SK-N-SH treated with all-trans-retinoic acid at 6 μM for 48 hours (cell line): ENCODE results near the gene NFIX.

Experiments
- ATAC-seq: fragments of 200-7000 bp; cut with Tn5 transposase; 3 replicates; pipeline ENCODE4 v1.9.1; 2020; ENCODE audit warnings: mild to moderate bottlenecking, moderate library complexity
- ARNTL ChIP-seq: fragments of 450-650 bp; formaldehyde crosslinking; IDR thresholded peaks from 2 replicates; pipeline ENCODE4 v1.5.0; 2020; ENCODE audit warnings: low read depth, mild to moderate bottlenecking, moderate library complexity, borderline replicate concordance
- BACH2 ChIP-seq: fragments of 250-450 bp; sonication (Bioruptor Pico); IDR thresholded peaks from 2 replicates; pipeline ENCODE4 v1.9.0; 2021; ENCODE audit warnings: mild to moderate bottlenecking, borderline replicate concordance
- ESRRG ChIP-seq: fragments of 250-450 bp; sonication (Bioruptor Pico); IDR thresholded peaks from 2 replicates; pipeline ENCODE4 v1.6.1; 2021; ENCODE audit warnings: mild to moderate bottlenecking
- GLIS3 ChIP-seq: fragments of 250-450 bp; sonication (Bioruptor Pico); IDR thresholded peaks from 2 replicates; pipeline ENCODE4 v1.5.0; 2020; ENCODE audit warnings: mild to moderate bottlenecking, moderate library complexity
- OSR1 ChIP-seq: fragments of 250-450 bp; sonication (Bioruptor Pico); IDR thresholded peaks from 2 replicates; pipeline ENCODE4 v1.8.0; 2022; ENCODE audit warnings: moderate library complexity, mild to moderate bottlenecking, inconsistent platforms
- PPARA ChIP-seq: fragments of 250-450 bp; sonication (Bioruptor Pico); IDR thresholded peaks from 2 replicates; pipeline ENCODE4 v1.5.0; 2020; ENCODE audit warnings: mild to moderate bottlenecking, borderline replicate concordance
- RARB ChIP-seq: fragments of 250-450 bp; sonication (Bioruptor Pico); IDR thresholded peaks from 2 replicates; pipeline ENCODE4 v1.8.0; 2021; ENCODE audit warnings: mild to moderate bottlenecking, moderate library complexity
- SNAI2 ChIP-seq: fragments of 250-450 bp; sonication (Bioruptor Pico); IDR thresholded peaks from 2 replicates; pipeline ENCODE4 v1.5.0; 2020; ENCODE audit warnings: mild to moderate bottlenecking, moderate library complexity
- TCF4 ChIP-seq: fragments of 250-450 bp; sonication (Bioruptor Pico); IDR thresholded peaks from 2 replicates; pipeline ENCODE4 v1.8.0; 2021; ENCODE audit warnings: mild to moderate bottlenecking, moderate library complexity, borderline replicate concordance
- TOX ChIP-seq: fragments of 250-450 bp; sonication (Bioruptor Pico); IDR thresholded peaks from 2 replicates; pipeline ENCODE4 v1.8.0; 2021; ENCODE audit warnings: mild to moderate bottlenecking, moderate library complexity, borderline replicate concordance
- ZC3H10 ChIP-seq: fragments of 250-450 bp; sonication (Bioruptor Pico); IDR thresholded peaks from 2 replicates; pipeline ENCODE4 v1.5.1; 2021; ENCODE audit warnings: mild to moderate bottlenecking, moderate library complexity
- ZFP3 ChIP-seq: fragments of 250-450 bp; sonication (Bioruptor Pico); IDR thresholded peaks from 2 replicates; pipeline ENCODE4 v1.5.0; 2020; ENCODE audit warnings: mild to moderate bottlenecking, moderate library complexity
- ZFP30 ChIP-seq: fragments of 450-650 bp; formaldehyde crosslinking; IDR thresholded peaks from 2 replicates; pipeline ENCODE4 v1.5.0; 2022; ENCODE audit warnings: mild to moderate bottlenecking, moderate library complexity
- ZNF565 ChIP-seq: fragments of 450-650 bp; formaldehyde crosslinking; conservative IDR thresholded peaks from 2 replicates; pipeline ENCODE4 v1.5.0; 2020; ENCODE audit warnings: low read depth, mild to moderate bottlenecking, moderate library complexity
- ZNF8 ChIP-seq: fragments of 450-650 bp; formaldehyde crosslinking; IDR thresholded peaks from 2 replicates; pipeline ENCODE4 v1.5.0; 2020; ENCODE audit warnings: mild to moderate bottlenecking, moderate library complexity
- TF ChIP-seq, protein P1 (sequence below): fragments of 250-450 bp; sonication (Bioruptor Pico); IDR thresholded peaks from 2 replicates; pipeline ENCODE4 v1.8.0; 2020; ENCODE audit warnings: mild to moderate bottlenecking, moderate library complexity, borderline replicate concordance
- TF ChIP-seq, protein P2 (sequence below): fragments of 250-450 bp; sonication (Bioruptor Pico); IDR thresholded peaks from 2 replicates; pipeline ENCODE4 v1.5.1; 2020; ENCODE audit warnings: low read depth, mild to moderate bottlenecking, moderate library complexity
- TF ChIP-seq, protein P3 (sequence below): fragments of 250-450 bp; sonication (Bioruptor Pico); IDR thresholded peaks from 2 replicates; pipeline ENCODE4 v1.5.0; 2020; ENCODE audit warnings: mild to moderate bottlenecking, moderate library complexity
- TF ChIP-seq, protein P4 (sequence below): fragments of 250-450 bp; sonication (Bioruptor Pico); IDR thresholded peaks from 2 replicates; pipeline ENCODE4 v1.5.1; 2021; ENCODE audit warnings: mild to moderate bottlenecking, moderate library complexity
- TF ChIP-seq, protein P5 (sequence below): fragments of 250-450 bp; sonication (Bioruptor Pico); IDR thresholded peaks from 2 replicates; pipeline ENCODE4 v1.8.0; 2021; ENCODE audit warnings: low read depth, mild to moderate bottlenecking, moderate library complexity, borderline replicate concordance

NFIX gene

DNA sequence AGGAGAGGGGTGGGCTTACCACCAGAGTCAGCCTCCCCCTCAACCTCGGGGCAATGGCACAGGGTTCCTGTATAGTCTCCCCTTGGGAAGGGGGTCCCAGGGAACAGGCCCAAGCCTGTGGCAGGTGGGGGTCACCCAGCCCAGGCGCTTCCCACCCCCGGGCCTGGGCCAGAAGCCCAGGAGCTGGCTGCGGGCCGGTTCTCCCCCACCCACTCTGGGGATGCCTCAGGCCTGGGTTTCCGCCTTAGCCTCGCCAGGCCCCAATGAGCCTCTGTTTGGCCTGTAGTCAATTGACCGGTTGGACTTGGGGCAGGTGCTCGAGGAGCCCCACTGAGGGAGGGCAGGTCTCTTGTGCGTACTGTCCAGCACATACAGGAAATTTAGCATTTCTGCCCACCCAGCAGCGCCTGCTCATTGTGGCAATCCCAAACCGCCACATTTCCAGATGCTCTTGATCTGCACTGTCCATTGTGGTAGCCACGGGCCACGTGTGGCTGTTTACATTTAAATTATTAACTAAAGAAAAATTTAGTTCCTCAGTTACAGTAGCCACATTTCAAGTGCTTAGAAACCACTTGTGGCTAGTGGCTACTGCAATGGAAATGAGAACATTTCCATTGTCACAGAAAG is 97.4 kb downstream of the NFIX start (continued):
- TF ChIP-seq ZFP30 (CRISPR knock-in tag): no peak
- TF ChIP-seq SNAI2: no peak
- TF ChIP-seq, protein P1, sequence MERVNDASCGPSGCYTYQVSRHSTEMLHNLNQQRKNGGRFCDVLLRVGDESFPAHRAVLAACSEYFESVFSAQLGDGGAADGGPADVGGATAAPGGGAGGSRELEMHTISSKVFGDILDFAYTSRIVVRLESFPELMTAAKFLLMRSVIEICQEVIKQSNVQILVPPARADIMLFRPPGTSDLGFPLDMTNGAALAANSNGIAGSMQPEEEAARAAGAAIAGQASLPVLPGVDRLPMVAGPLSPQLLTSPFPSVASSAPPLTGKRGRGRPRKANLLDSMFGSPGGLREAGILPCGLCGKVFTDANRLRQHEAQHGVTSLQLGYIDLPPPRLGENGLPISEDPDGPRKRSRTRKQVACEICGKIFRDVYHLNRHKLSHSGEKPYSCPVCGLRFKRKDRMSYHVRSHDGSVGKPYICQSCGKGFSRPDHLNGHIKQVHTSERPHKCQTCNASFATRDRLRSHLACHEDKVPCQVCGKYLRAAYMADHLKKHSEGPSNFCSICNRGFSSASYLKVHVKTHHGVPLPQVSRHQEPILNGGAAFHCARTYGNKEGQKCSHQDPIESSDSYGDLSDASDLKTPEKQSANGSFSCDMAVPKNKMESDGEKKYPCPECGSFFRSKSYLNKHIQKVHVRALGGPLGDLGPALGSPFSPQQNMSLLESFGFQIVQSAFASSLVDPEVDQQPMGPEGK (CRISPR knock-in tag): no peak
- no peak for TF ChIP-seq ARNTL
- no peak for TF ChIP-seq OSR1 (CRISPR knock-in tag)
- no peak for TF ChIP-seq PPARA

DNA sequence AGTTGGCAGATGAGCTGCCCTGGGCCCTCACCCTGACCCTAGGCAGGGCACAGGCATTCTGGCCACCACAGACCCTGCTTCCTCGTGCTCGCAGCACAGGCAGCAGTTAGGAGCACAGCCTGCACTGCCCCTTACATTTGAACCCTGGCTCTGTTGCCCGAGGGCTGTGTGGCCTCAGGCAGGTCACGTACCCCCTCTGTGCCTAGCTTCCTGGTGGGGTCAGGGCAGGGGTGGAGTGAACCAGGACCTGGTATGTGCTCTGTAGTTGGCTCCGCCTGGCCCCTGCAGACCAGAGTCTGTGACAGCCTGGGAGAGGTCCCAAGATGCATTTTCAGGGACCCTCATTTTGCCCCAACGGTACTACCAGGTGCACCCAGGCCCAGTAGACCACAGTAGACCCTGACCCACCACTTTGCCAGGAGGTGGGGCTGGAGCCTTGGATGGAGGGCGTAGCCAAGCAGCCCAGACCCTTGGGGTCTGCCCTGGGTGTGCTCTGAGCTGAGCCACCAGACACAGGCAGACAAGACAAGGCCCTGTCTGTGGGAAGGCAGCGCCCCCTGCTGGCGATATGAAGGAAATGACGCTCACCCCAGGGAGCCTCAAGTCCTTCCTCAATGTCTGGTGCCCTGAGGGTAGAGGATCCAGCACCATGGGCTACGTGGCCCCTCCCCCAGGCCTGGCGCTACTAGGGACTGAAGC is 98.3 kb downstream of the NFIX start:
- peak; percentile 84 for ATAC-seq
- no peak for TF ChIP-seq TOX
- TF ChIP-seq RARB (CRISPR knock-in tag): no peak
- TF ChIP-seq ZC3H10 (CRISPR knock-in tag): no peak
- TF ChIP-seq, protein P2, sequence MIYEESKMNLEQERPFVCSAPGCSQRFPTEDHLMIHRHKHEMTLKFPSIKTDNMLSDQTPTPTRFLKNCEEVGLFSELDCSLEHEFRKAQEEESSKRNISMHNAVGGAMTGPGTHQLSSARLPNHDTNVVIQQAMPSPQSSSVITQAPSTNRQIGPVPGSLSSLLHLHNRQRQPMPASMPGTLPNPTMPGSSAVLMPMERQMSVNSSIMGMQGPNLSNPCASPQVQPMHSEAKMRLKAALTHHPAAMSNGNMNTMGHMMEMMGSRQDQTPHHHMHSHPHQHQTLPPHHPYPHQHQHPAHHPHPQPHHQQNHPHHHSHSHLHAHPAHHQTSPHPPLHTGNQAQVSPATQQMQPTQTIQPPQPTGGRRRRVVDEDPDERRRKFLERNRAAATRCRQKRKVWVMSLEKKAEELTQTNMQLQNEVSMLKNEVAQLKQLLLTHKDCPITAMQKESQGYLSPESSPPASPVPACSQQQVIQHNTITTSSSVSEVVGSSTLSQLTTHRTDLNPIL (CRISPR knock-in tag): no peak
- no peak for TF ChIP-seq ZFP3 (CRISPR knock-in tag)
- TF ChIP-seq, protein P3, sequence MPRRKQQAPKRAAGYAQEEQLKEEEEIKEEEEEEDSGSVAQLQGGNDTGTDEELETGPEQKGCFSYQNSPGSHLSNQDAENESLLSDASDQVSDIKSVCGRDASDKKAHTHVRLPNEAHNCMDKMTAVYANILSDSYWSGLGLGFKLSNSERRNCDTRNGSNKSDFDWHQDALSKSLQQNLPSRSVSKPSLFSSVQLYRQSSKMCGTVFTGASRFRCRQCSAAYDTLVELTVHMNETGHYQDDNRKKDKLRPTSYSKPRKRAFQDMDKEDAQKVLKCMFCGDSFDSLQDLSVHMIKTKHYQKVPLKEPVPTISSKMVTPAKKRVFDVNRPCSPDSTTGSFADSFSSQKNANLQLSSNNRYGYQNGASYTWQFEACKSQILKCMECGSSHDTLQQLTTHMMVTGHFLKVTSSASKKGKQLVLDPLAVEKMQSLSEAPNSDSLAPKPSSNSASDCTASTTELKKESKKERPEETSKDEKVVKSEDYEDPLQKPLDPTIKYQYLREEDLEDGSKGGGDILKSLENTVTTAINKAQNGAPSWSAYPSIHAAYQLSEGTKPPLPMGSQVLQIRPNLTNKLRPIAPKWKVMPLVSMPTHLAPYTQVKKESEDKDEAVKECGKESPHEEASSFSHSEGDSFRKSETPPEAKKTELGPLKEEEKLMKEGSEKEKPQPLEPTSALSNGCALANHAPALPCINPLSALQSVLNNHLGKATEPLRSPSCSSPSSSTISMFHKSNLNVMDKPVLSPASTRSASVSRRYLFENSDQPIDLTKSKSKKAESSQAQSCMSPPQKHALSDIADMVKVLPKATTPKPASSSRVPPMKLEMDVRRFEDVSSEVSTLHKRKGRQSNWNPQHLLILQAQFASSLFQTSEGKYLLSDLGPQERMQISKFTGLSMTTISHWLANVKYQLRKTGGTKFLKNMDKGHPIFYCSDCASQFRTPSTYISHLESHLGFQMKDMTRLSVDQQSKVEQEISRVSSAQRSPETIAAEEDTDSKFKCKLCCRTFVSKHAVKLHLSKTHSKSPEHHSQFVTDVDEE: no peak
- no peak for TF ChIP-seq BACH2 (CRISPR knock-in tag)
- no peak for TF ChIP-seq ESRRG (CRISPR knock-in tag)
- no peak for TF ChIP-seq ZFP30 (CRISPR knock-in tag)
- no peak for TF ChIP-seq TCF4
- no peak for TF ChIP-seq ZNF8 (CRISPR knock-in tag)
- TF ChIP-seq, protein P4, sequence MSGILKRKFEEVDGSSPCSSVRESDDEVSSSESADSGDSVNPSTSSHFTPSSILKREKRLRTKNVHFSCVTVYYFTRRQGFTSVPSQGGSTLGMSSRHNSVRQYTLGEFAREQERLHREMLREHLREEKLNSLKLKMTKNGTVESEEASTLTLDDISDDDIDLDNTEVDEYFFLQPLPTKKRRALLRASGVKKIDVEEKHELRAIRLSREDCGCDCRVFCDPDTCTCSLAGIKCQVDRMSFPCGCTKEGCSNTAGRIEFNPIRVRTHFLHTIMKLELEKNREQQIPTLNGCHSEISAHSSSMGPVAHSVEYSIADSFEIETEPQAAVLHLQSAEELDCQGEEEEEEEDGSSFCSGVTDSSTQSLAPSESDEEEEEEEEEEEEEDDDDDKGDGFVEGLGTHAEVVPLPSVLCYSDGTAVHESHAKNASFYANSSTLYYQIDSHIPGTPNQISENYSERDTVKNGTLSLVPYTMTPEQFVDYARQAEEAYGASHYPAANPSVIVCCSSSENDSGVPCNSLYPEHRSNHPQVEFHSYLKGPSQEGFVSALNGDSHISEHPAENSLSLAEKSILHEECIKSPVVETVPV: no peak
- TF ChIP-seq ZNF565 (CRISPR knock-in tag): no peak
- TF ChIP-seq, protein P5, sequence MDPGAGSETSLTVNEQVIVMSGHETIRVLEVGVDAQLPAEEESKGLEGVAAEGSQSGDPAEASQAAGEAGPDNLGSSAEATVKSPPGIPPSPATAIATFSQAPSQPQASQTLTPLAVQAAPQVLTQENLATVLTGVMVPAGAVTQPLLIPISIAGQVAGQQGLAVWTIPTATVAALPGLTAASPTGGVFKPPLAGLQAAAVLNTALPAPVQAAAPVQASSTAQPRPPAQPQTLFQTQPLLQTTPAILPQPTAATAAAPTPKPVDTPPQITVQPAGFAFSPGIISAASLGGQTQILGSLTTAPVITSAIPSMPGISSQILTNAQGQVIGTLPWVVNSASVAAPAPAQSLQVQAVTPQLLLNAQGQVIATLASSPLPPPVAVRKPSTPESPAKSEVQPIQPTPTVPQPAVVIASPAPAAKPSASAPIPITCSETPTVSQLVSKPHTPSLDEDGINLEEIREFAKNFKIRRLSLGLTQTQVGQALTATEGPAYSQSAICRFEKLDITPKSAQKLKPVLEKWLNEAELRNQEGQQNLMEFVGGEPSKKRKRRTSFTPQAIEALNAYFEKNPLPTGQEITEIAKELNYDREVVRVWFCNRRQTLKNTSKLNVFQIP (CRISPR knock-in tag): no peak
- TF ChIP-seq OSR1 (CRISPR knock-in tag): no peak

DNA sequence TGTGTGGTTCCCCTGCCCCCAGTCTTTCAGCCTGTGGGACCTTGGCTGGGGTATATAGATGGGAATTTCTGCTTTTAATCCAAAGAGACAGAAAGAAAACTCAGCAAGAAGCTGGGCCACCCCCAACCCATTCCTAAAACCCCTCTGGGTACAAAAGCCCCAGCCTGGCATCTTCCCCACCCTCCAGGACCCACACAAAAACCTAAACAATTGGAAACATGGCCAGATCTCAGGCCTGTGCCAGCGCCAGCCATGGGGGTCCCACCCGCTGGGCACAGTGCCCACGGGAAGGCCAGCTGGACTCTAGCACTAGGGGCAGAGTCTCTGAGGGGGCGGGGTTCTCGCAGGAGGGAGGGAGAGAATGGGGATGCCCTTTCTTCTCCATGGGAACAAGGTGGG is 98.8 kb downstream of the NFIX start:
- TF ChIP-seq ZFP3 (CRISPR knock-in tag) (no peak), OSR1 (CRISPR knock-in tag) (no peak), BACH2 (CRISPR knock-in tag) (no peak), TOX (no peak), ZFP30 (CRISPR knock-in tag) (no peak), RARB (CRISPR knock-in tag) (no peak), GLIS3 (CRISPR knock-in tag) (no peak), SNAI2 (no peak)
- TF ChIP-seq, protein P2 (CRISPR knock-in tag): no peak
- TF ChIP-seq, protein P1 (CRISPR knock-in tag): no peak
- TF ChIP-seq, protein P4: no peak
- TF ChIP-seq, protein P5 (CRISPR knock-in tag): no peak
- TF ChIP-seq, all 23 proteins: peak for 0
- ATAC-seq: no peak
